Activated naive CD8-positive, alpha-beta T cell treated with anti-CD3 and anti-CD28 coated beads, Interleukin-2, amount 10 ng/mL, durations not matched to agents 7 days and 5 days (primary cell): ENCODE measurements around the gene RABL3. TPM values are rescaled to one million over a fixed set of nuclear protein-coding genes. Genes with fewer than 3 reads are reported as not detected.
"Not testable (repeated sequence)": the region's sequence is repeated elsewhere in the genome, so short reads cannot be mapped to it uniquely, and the experiment has no call there.

Experiments
- ATAC-seq: fragments of 150-1000 bp; cut with Tn5 transposase; one replicate; pipeline ENCODE4 v1.10.0; 2021; ENCODE audit warnings: low read depth, moderate library complexity
- POLR2A ChIA-PET: fragments of 350-600 bp; sonication (Branson Sonifier 250); formaldehyde crosslinking; loops from one replicate; lab custom pipeline; 2021; ENCODE audit warnings: antibody characterized with exemption; lab: Charles Lee
- DNase-seq: peaks from one replicate; pipeline ENCODE4 v3.0.0; 2021
- H3K27ac Mint-ChIP-seq: one replicate; pipeline ENCODE4 v1.8.0; 2022; ENCODE audit warnings: mild to moderate bottlenecking, mixed read lengths
- H3K27me3 Mint-ChIP-seq: one replicate; pipeline ENCODE4 v1.8.0; 2022; ENCODE audit warnings: mild to moderate bottlenecking, moderate library complexity, mixed read lengths
- H3K36me3 Mint-ChIP-seq: one replicate; pipeline ENCODE4 v1.8.0; 2021; ENCODE audit warnings: mild to moderate bottlenecking, mixed read lengths
- H3K4me1 Mint-ChIP-seq: one replicate; pipeline ENCODE4 v1.8.0; 2021; ENCODE audit warnings: mixed read lengths
- H3K4me3 Mint-ChIP-seq: one replicate; pipeline ENCODE4 v1.8.0; 2022; ENCODE audit warnings: mild to moderate bottlenecking, moderate library complexity, mixed read lengths
- H3K9me3 Mint-ChIP-seq: one replicate; pipeline ENCODE4 v1.8.0; 2021; ENCODE audit warnings: mixed read lengths
- total RNA-seq, 2 experiments: library from RNA; stranded (reverse); gene quantifications; one replicate each; pipeline ENCODE4 v1.2.3, GENCODE V29; 2021

Gene RABL3
- total RNA-seq, 2 experiments from 2014 or later = 21.1 to 22.3 TPM

DNA sequence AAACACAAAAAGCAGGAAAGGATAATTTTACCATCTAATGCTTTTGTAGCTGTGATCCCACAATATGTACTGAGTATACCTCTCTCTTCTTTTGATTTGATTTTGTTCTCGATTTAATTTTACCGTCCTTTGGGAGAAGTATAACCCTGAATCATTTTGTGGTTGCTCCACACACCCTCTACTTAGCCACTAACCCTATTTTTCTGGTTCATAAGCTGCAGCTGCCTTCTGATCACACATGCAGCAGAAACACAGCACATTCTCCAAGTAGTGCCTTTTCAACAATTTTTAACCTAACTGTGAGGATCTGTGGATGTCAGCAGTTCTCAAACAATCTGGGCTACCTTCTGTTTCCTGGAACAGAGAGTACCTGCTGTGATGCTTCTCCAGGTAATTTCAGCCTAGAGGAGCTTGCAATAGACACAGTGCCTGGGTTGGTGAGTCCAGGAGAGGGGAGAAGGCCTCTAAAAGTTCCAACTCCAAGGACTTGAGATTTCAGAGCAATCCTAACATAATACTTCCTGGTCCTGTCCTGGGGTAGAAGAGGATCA lies 100.5 kb downstream of the RABL3 start:
- DNase-seq = no peak
- peaks cover 4% of the 10 kb centered on the region for H3K36me3 Mint-ChIP-seq
- H3K4me1 Mint-ChIP-seq = peaks cover 8% of the 10 kb centered on the region
- peaks cover 10% of the 10 kb centered on the region for H3K9me3 Mint-ChIP-seq
- H3K4me3 Mint-ChIP-seq = no peak overlapping the region
- ATAC-seq = no peak
- no peak overlapping the region for H3K27ac Mint-ChIP-seq
- POLR2A ChIA-PET = no interaction called here
- no peaks in the 10 kb centered on the region for H3K27me3 Mint-ChIP-seq

DNA sequence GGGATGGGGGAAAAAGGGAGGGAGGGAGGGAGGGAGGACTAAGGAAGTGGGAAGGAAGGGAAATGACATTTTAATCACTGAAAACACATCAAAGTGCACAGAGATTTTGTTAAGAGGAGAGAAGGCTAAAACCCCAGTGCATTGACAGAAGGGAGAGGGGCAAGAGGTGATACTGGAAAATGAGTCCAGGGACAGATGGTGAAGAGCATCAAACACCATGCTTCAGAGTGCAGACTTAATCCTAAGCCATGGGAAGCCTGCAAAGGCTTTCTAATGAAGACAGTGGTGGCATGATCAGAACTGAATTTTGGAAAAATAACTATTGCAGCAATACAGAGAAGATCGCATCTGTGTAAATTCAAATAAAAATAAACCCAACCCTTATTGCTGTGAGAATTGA lies 102.1 kb downstream of the RABL3 start:
- POLR2A ChIA-PET = no interaction called here
- Mint-ChIP-seq H3K27ac (no peak overlapping the region), H3K9me3 (peaks cover 10% of the 10 kb centered on the region), H3K27me3 (no peaks in the 10 kb centered on the region), H3K36me3 (peaks cover 4% of the 10 kb centered on the region), H3K4me1 (peaks cover 8% of the 10 kb centered on the region), H3K4me3 (no peak overlapping the region)
- no peak for ATAC-seq
- DNase-seq = no peak

DNA sequence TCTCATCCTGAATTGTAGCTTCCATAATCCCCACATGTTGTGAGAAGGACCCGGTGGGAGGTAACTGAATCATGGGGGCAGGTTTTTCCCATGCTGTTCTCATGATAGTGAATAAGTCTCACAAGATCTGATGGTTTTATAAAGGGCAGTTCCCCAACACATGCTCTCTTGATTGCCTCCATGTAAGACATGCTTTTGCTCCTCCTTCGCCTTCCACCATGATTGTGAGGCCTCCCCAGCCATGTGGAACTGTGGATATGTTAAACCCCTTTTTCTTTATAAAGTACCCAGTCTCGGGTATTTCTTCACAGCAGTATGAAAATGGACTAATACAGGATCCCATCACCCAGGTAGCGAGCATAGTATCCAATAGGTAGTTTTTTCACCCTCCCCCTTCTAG lies 103.5 kb downstream of the RABL3 start:
- H3K4me1 Mint-ChIP-seq, DNase-seq: not testable (repeated sequence)

DNA sequence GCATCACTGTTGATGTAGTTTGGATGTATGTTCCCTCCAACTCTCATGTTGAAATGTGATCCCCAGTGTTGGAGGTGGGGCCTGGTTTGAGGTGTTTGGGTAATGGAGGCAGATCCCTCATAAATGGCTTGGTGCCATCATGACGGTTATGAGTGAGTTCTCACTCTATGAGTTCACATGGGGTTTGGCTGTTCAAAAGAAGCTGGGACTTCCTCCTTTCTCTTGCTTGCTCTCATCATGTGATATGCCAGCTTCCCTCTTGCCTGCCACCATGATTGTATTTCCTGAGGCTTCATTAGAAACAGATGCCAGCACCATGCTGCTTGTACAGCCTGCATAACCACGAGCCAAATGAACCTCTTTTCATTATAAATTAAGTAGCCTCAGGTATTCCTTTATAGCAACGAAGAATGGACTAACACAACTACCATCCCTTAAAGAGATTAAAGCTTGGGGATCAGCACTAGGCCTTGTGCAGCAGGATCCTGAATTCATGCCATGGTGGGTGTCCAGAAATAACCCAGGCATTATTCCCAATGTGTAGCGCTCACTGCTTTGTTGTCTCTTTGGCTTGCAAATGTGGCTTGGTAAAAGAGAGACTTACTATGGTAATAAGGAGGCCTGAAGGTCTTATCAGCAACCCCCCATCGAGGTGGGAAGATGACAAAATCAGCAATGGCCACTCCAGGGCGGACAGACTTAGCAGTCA lies 104.3 kb downstream of the RABL3 start:
- Mint-ChIP-seq H3K4me3 (no peak overlapping the region), H3K27ac (no peak overlapping the region), H3K4me1 (peaks cover 8% of the 10 kb centered on the region), H3K9me3 (peaks cover 10% of the 10 kb centered on the region), H3K36me3 (peaks cover 4% of the 10 kb centered on the region), H3K27me3 (peaks cover 1% of the 10 kb centered on the region)
- no peak for DNase-seq
- no peak for ATAC-seq
- POLR2A ChIA-PET = no interaction called here

More for the DNA sequence above, 103.5 kb downstream of the RABL3 start:
- H3K27me3 Mint-ChIP-seq, POLR2A ChIA-PET, ATAC-seq, H3K4me3 Mint-ChIP-seq, H3K27ac Mint-ChIP-seq, H3K36me3 Mint-ChIP-seq: not testable (repeated sequence)
- peaks cover 10% of the 10 kb centered on the region for H3K9me3 Mint-ChIP-seq

DNA sequence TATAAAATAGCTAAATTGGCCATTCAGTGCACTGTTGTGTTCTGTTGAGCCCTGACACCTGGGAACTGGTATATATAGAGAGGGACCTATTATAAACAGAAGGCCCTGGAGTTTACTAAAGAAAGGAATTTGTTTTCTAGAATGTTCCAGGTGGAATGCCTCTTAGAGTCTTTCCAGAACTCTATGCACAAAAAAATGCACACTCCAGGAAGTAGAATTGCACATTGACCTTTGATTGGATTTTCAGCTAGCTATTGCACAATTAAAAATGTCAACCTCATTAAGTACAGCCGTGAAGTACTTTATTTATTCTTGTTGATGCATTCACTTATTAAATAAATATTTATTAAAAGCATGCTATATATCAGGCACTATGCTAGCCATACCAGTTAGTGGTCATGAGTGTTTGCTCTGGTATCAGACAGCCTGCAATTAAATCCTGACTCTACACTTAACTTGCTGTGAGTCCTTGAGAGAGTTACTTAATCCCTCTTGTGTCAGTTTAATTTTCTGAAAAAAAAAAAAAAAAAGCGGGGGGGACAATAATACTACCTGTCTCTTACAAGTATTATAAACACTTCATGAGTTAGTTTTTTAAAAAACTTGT lies 105.4 kb downstream of the RABL3 start:
- Mint-ChIP-seq H3K9me3 (peaks cover 10% of the 10 kb centered on the region), H3K36me3 (peaks cover 2% of the 10 kb centered on the region), H3K27ac (no peak overlapping the region), H3K4me3 (no peak overlapping the region), H3K27me3 (peaks cover 3% of the 10 kb centered on the region), H3K4me1 (peaks cover 8% of the 10 kb centered on the region)
- ATAC-seq = no peak
- no peak for DNase-seq
- POLR2A ChIA-PET = no interaction called here

Other genes starting within 250 kb of the RABL3 start
- 100 to 1,000 TPM; 120 to 121 TPM for gene NDUFB4, start 146.2 kb downstream of the RABL3 start, total RNA-seq
- gene HGD, start 60.3 kb downstream of the RABL3 start, total RNA-seq = 1 to 10 TPM; 1.7 to 2.0 TPM
- gene GTF2E1, start 228 bp upstream of the RABL3 start, total RNA-seq = 10 to 100 TPM; 29.0 to 29.2 TPM
- gene STXBP5L, start 165.7 kb upstream of the RABL3 start, total RNA-seq = not detected